HG02759 (cell line): Measurements from ENCODE around the gene RABL6.
"Not testable (repeated sequence)": the region's sequence is repeated elsewhere in the genome, so short reads cannot be mapped to it uniquely, and the experiment has no call there.

ENCODE experiments used
- ATAC-seq: cut with Tn5 transposase; IDR thresholded peaks from one replicate; pipeline ENCODE4 v1.9.1; 2021; ENCODE audit warnings: mild to moderate bottlenecking, moderate library complexity; ENCODE audit not compliant: unreplicated experiment

The RABL6 gene

DNA sequence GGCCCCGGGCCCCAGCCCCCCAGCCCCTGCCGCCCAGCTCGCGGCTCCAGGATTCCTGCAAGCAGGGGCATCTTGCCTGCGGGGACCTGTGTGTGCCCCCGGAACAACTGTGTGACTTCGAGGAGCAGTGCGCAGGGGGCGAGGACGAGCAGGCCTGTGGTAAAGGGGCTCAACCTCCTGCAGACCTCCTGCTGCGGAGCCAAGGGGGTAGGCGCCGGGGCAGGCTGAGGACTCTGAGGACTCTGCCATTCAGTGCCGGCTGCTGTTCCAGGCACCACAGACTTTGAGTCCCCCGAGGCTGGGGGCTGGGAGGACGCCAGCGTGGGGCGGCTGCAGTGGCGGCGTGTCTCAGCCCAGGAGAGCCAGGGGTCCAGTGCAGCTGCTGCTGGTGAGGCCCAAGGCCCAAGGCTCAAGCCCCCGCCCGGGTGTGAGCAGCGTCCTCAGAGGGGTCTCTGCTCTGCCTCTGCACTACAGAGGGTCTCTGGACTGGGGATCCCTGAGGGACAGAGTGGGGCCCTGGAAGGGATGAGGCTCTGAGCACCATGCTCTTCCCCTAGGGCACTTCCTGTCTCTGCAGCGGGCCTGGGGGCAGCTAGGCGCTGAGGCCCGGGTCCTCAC is 47.8 kb downstream of the RABL6 start:
- no peak for ATAC-seq

DNA sequence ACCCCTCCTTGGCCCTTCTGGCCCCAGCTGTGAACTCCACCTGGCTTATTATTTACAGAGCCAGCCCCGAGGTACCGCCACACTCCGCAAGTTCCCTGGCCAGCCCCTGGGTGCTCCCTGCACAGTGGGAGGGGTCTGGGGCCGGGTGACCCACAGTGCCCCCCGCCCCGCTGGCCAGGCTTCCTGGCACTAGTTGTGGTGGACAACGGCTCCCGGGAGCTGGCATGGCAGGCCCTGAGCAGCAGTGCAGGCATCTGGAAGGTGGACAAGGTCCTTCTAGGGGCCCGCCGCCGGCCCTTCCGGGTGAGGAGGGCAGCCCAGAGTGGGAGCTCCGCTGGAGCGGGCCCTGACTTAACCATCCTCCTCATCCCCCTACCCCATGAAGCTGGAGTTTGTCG is 48.3 kb downstream of the RABL6 start:
- ATAC-seq: no peak

DNA sequence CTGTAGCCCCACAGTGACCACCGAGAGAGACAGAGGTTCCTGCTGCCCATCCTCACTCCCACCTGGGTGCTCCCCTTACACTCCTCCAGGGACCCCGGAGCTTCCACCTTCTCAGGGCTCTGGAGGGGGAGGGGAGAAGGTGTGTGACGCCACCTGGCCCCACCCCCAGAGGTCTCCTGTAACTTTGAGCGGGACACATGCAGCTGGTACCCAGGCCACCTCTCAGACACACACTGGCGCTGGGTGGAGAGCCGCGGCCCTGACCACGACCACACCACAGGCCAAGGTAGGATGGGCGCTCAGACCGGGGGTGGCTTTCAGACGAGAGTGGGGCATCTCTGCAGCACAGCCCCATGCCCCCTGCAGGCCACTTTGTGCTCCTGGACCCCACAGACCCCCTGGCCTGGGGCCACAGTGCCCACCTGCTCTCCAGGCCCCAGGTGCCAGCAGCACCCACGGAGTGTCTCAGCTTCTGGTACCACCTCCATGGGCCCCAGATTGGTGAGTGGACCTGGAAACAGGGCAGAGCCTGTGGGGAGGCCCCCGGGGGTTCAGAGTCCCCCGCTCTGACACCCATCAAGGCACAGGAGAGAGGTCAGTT is 48.9 kb downstream of the RABL6 start:
- no peak for ATAC-seq

DNA sequence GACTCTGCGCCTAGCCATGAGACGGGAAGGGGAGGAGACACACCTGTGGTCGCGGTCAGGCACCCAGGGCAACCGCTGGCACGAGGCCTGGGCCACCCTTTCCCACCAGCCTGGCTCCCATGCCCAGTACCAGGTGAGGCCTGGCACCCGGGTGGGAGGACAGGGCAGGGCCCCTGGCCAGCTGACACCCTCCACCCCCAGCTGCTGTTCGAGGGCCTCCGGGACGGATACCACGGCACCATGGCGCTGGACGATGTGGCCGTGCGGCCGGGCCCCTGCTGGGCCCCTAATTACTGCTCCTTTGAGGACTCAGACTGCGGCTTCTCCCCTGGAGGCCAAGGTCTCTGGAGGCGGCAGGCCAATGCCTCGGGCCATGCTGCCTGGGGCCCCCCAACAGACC is 49.4 kb downstream of the RABL6 start:
- ATAC-seq: no peak

DNA sequence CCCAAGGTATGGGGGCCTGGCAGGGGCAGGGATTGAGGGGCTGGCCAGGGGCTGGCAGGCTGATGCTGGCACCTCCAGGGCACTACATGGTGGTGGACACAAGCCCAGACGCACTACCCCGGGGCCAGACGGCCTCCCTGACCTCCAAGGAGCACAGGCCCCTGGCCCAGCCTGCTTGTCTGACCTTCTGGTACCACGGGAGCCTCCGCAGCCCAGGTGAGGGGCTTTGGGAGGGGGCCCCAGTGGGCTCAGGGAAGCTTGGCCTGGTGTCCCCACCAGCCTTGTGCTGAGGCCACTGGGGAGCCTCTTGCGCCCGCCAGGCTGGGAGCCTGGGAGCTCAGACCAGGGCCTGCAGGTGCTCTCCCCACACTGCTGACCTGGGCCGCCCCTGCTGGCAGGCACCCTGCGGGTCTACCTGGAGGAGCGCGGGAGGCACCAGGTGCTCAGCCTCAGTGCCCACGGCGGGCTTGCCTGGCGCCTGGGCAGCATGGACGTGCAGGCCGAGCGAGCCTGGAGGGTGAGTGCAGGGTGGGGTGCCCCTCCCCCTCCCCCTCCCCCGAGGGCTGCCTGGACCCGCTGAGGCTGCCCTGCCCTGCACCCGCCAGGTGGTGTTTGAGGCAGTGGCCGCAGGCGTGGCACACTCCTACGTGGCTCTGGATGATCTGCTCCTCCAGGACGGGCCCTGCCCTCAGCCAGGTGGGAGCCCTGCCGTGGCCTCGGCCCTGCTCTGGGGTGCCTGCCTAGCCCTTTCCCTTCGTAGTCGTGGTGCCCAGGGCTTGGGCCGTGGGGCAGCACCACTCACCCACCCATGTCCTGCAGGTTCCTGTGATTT is 50.0 kb downstream of the RABL6 start:
- ATAC-seq: no peak

DNA sequence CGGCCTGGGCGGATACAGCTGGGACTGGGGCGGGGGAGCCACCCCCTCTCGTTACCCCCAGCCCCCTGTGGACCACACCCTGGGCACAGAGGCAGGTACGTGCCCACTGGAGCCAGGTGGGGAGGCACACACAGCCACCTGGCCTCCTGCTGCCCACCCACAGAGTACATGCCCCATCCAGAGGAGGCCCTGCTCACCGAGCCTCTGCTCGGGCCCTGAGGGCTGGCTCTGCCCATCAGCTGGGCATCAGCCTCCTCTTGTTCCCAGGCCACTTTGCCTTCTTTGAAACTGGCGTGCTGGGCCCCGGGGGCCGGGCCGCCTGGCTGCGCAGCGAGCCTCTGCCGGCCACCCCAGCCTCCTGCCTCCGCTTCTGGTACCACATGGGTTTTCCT is 50.7 kb downstream of the RABL6 start:
- no peak for ATAC-seq

DNA sequence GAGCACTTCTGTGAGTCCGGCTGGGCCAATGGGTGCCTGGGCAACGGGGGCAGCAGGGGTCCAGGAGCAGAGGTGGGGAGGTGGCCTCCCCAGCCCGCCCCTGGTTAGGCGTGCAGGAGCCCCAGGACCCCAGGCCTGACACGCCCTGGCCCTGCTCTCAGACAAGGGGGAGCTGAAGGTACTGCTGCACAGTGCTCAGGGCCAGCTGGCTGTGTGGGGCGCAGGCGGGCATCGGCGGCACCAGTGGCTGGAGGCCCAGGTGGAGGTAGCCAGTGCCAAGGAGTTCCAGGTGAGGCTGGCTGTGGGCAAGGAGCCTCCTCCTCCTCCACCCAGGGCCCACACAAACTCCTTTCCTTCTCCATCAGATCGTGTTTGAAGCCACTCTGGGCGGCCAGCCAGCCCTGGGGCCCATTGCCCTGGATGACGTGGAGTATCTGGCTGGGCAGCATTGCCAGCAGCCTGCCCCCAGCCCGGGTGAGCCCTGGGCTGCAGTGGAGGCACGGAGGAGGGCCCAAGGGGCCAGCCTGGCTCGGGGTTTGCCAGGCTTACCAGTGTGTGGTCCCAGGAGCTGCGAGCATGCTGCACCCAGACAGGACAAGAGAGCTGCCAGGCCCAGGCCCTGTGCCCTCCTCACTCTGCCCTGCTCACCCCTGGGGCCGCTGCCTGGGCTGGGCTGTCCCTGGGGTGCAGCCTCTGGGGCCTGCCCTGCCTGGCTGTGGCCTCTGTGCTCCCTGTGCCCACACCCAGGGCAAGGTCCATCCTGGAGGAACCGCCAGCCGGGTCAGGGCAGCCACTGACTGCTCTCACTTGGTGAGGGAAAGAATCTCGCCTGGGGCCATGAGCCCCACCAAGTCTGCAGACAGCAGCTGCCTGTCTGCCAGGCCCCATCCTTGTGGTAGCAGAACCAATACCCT is 51.4 kb downstream of the RABL6 start:
- no peak for ATAC-seq

DNA sequence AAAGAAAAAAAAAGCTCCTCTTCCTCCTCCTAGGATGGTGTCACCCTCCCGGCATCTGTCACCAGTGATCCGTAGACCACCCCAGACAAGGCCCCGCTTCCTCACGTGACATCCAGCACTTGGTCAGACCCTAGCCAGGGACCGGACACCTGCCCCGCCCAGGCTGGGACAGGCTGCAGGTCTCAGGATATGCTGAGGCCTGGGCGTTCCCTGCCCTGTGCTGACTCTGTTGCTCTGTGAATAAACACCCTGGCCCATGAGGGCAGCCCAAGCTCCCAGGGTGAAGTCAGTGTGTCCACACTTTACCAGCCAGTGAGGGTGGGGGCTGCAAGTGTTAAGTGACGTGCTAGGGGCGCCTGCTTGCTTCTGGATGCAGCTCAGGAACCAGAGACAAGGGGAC is 52.8 kb downstream of the RABL6 start:
- no peak for ATAC-seq

DNA sequence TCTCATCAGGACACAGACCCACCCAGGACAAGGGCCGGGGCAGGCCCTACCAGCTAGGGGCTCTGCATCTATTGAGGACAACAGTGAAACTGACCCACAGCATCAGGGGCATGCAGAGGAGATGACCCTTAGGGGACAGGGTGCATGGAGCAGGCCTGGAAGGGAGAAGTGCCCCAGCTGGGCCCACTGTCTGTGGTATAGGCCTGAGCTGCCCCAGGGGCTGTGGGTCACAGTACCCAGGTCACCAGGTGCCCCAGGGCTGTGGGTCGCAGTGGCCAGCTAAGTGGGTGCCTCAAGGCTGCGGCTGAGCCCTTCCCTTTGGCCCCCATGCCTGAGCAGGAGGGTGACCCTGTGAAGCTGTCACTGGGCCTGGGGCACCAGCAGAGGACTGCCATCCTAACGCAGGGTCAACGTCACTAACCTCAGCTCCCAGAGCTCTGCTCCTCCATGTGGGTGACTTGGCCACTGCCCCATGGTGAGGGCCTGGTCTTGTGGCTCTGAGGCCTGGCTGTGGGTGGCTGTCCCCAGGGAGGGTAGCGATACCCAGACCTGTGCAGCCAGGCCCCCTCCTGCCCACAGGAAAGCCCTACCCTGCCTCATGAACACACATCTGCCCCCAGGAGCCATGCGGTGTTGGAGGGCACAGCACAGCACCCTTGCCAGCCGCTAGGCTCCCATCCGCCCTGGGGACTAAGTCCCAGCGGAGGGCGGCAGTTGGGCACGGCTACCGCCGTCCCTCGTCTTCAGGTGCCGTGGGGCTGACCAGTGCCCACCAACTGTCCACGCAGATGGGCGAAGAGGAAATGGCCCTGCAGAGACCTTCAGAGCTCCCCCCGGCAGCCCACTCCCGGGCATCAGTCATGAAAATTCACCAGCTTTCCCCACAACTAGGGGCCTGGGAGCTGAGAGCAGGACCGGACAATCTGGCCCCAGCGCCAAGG is 53.5 kb downstream of the RABL6 start:
- no peak for ATAC-seq

DNA sequence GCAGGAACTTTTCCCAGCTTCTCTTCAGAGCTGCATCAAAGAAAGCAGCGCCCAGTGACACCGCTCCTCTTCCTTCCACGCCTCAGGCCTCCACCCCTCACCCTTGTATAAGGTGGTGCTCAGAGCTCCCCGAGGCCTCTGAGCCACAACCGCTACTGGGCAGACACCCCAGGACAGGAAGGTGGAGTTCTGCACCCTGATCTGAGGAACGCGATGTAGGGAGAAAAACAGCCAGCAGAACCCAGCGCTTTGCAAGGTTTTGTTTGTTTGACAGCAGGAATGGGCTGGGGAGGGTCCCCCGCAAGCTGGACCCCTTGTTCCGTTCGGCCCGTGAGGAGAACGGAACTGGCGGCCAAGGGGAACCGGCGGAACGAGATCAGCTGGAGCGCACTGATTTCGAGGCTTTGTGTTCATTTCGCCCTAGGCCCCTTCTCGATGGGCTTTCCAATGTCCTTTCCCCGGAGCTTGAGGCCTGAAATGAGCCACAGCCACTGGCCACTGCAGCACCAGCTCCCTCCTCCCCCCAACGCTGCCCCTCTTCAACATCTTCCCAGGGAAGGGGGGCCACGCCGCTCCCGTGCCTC is 54.2 kb downstream of the RABL6 start:
- no peak for ATAC-seq

DNA sequence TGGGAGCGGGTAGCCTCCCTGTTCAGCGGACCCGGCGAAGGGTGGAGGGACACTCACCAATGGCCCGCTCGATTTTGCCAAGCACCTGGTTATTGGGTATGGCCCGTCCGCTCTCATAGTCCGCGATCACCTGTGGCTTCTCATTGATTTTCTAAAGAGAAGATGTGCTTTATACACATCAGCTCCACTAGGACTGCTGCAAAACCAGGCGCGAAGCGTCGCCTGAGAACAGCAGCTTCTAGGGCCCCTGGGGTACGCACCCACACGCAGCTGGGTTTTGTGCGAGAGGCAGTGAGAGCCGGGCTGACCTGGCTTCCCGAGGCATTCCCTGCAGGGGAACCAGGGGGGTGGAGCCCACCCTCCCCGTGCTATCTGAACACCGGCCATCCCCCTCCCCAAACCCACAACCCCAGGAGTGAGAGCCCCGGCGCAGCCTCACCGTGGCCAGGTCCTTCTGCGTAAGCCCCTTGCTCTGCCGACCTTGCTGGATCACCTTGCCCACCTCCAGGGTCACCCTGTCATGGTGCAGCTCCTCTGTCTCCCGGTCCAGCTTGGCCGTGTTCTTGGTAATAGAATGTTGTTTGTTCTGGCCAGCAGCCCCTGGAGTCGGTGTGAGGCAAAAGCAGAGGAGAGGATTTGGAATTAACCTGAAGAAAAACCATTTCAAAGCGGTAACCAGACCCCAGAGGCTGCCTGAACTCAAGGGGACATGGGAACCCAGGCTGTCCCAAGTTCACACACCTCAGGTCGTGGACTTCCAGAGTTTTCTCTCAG is 55.3 kb downstream of the RABL6 start:
- no peak for ATAC-seq

DNA sequence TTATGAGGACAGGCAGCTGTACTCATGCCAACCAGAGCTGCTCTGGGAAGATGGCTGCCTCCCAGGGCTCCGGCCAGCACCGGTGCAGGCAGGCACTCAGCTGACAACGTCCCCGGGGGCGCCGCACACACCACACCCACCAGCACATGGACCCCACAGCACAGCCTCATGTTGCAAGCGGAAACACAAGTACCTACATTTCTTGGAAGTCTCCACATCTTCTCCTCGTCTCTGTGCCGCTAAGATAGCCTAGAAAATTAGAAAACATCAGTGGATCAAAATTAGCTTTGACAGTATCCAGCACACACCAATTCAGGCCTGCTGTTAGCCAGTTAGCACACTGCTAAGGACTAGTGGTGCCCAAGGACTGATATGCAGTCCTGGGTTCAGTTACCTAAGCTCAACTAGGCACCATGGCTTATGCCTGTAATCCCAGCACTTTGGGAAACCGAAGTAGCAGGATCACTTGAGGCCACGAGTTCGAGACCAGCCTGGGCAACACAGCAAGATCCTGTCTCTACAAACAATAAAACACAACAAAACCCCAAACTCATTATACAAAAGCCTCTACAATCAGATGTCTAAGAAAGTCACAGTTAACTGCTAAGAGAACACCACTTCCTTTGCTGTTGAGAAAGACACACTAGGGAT is 56.0 kb downstream of the RABL6 start:
- ATAC-seq: no peak

DNA sequence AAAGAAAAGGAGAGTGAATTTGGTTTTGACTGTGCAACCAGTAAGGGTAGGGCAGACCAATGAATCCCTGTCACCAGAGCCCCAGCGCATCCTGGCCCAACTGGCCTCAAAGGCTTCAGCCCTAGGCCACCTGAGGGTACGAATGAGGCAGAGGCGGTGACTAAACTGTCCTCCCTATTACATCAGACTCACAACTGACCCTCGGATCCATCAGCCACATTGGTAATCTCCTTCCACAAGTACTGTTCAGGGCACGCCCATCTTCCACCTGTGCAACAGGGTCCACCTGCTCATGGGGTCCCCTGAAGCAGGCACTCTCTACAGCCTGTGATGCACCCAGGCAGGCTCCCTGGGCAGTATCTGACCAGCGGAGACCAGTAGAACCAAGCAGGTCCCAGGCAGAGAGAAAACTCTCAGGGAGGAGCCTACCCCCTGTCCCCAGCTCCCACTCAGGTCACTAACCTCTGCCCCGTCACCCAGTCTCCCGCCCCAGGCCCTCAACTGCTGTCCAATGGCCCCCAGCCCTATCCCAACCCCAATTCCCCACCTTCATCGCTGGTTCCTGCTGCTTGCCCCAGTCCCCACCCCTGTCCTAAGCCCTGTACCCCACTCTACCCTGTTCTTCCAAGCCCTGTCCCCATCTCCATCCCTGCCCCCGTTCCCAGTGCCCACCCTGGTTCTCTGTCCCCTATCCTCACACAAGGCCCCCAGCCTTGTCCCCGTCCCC is 57.5 kb downstream of the RABL6 start:
- no peak for ATAC-seq

DNA sequence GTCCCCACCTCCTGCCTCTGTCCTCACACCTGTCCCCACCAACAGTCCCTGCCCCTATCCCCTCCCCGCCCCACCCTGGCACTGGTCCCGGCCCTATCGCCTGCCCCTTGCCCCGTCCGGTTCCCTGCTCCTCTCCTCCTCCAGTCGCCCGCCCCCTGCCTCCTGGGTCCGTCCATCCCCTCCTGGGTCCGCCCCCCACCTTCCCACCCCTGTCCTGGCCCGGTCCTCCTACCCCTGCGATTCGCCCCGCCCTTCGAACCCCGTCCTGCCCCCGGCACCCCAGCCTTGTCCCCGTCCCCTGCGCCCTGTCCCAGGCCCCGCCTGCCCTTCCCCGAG is 58.0 kb downstream of the RABL6 start:
- no peak for ATAC-seq

DNA sequence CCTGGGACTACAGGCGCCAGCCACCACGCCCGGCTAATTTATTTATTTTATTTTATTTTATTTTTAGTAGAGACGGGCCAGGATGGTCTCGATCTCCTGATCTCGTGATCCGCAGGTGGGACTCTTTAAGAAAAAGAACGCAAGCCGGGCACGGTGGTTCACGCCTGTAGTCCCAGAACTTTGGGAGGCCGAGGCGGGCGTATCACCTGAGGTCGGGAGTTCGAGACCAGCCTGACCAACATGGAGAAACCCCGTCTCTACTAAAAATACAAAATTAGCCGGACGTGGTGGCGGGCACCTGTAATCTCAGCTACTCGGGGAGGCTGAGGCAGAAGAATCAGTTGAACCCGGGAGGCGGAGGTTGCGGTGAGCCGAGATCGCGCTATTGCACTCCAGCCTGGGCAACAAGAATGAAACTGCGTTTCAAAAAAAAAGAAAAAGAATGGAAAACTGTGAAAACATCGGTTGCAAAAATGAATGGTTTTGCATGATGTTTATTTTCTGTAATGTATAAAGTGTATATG is 59.2 kb downstream of the RABL6 start:
- ATAC-seq: not testable (repeated sequence)

DNA sequence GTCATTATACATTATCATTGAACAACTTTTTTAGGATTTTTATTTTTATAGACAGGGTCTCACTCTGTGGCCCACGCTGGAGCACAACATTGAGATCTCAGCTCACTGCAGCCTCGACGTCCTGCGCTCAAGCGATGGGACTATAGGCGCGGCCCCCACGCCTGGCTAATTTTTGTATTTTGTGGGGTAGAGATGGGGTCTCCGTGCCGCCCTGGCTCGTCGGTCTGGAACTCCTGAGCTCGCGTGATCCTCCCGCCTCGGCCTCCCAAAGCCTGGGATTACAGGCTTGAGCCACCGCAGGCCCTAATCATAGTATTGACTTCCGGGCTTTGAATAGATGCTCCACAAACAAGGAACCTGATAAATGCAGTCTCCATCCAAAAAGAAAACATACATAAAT is 59.7 kb downstream of the RABL6 start:
- ATAC-seq: no peak

DNA sequence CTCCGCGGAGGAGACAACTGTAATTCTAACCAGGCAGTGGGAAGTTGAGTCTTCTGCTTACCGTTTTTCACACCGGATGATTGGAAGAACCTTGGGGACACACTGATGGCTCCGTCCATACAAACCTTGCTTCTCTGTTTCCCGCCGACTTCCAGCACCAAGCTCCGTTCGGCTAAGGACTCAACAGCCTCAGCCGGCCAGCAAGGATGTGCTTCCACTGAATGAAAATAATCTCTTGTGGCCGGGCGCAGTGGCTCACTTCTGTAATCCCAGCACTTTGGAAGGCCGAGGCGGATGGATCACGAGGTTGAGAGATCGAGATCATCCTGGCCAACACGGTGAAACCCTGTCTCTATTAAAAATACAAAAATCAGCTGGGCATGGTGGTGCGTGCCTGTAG is 60.2 kb downstream of the RABL6 start:
- no peak for ATAC-seq

DNA sequence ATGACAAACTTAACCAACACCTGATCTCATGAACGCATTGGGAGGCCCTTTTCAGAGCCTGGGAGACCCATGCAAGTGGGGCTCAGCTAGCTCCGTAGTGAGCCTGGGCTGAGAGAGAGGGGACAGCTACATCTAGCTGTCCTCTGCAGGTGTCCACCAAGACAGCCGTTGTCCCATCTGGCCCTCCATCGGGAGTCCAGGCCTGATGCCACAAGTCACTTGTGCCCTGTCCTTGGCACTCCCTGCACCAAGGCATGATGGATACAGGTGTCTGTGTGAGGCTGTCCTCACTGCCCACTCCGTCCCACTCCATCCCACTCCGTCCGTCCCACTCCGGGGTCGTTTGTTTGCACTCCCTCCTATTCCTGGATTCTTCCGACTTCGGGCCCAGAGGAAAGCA is 60.9 kb downstream of the RABL6 start:
- ATAC-seq: no peak
